ENCODE measurements around the gene TCF15.

Gene TCF15

DNA sequence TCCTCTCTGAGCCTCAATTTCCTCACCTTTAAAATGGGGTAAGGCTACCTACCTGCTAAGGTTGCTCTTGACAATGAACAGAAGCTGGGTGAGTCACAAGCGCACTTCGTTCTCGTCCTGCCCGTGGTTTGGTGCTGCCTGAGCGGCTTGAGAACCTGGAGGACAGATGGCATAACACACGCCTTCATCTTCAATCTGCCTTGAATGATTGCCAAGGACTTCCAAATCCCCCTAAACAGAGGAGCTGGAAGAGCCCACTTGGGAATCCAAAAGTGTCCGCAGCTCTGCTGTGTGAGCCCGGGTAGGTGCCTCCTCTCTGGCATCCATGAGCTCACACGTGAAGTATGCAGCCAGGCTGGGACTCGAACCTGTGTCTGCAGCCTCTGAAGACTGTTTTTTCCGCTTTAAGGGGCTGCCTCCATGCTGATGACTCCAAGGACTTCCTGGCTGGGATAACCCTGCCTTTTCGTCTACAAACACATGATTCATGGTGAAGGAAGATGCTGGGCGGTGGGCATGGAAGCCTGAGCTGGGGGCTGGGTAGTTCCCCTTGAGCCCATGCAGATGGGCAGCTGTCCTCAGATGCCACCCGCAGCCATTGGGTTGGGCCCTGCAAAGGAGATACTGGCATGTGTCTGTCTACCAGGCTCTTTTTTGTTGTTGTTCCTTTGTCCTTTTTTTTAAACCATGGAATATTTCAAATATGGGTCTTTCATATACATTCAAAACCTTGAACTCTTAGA lies 41.3 kb downstream of the TCF15 start:
- no peak for TF ChIP-seq TAF1 (IDR thresholded peaks at IDR 0.05; ENCODE audit: borderline replicate concordance, insufficient read depth, low read length)
- no peak for TF ChIP-seq FOXP2 (optimal IDR thresholded peaks at IDR 0.05; ENCODE audit: borderline replicate concordance, extremely low read depth, extremely low read length, insufficient read depth)
- TF ChIP-seq POLR2AphosphoS5 (IDR thresholded peaks at IDR 0.05; ENCODE audit: low read depth, low read length) = no peak
- TF ChIP-seq, protein P1, sequence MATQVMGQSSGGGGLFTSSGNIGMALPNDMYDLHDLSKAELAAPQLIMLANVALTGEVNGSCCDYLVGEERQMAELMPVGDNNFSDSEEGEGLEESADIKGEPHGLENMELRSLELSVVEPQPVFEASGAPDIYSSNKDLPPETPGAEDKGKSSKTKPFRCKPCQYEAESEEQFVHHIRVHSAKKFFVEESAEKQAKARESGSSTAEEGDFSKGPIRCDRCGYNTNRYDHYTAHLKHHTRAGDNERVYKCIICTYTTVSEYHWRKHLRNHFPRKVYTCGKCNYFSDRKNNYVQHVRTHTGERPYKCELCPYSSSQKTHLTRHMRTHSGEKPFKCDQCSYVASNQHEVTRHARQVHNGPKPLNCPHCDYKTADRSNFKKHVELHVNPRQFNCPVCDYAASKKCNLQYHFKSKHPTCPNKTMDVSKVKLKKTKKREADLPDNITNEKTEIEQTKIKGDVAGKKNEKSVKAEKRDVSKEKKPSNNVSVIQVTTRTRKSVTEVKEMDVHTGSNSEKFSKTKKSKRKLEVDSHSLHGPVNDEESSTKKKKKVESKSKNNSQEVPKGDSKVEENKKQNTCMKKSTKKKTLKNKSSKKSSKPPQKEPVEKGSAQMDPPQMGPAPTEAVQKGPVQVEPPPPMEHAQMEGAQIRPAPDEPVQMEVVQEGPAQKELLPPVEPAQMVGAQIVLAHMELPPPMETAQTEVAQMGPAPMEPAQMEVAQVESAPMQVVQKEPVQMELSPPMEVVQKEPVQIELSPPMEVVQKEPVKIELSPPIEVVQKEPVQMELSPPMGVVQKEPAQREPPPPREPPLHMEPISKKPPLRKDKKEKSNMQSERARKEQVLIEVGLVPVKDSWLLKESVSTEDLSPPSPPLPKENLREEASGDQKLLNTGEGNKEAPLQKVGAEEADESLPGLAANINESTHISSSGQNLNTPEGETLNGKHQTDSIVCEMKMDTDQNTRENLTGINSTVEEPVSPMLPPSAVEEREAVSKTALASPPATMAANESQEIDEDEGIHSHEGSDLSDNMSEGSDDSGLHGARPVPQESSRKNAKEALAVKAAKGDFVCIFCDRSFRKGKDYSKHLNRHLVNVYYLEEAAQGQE (IDR thresholded peaks at IDR 0.05; ENCODE audit: insufficient read depth in 1 of 2, low read depth in 2 of 2, low read length in 2 of 2) = no peak

DNA sequence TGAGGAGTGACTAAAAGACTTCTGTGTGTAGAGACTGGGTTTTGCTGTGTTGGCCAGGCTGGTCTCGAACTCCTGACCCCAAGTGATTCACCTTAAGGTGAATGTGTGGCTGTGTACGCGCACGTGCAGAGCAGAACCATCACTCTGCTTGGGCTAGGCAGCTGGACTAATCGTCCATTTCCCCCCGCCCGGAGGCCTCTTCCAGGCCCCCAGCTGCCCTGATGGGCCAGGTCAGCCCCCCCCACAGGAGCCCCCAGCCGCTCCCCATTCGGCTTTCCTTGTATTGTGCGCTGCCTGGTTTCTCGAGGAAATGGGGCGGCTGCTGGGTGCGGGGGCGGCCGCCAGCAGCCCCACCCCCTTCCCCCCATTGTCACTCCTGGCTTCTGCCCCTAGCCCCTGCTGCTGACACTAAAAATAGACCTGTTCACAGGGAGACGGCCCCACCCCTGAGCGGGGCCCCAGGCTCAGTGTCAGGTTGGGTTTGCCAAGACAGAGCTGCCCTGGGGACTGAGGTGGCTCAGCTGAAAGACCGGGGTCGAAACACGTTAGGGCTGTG lies 41.9 kb downstream of the TCF15 start:
- TF ChIP-seq POLR2AphosphoS5 (IDR thresholded peaks at IDR 0.05; ENCODE audit: low read depth, low read length) (no peak), FOXP2 (optimal IDR thresholded peaks at IDR 0.05; ENCODE audit: borderline replicate concordance, extremely low read depth, extremely low read length, insufficient read depth) (no peak), TAF1 (IDR thresholded peaks at IDR 0.05; ENCODE audit: borderline replicate concordance, insufficient read depth, low read length) (no peak), SIN3A (IDR thresholded peaks at IDR 0.05; ENCODE audit: borderline replicate concordance, insufficient read depth, low read length) (no peak)
- TF ChIP-seq, protein P1 (IDR thresholded peaks at IDR 0.05; ENCODE audit: insufficient read depth in 1 of 2, low read depth in 2 of 2, low read length in 2 of 2) = no peak

DNA sequence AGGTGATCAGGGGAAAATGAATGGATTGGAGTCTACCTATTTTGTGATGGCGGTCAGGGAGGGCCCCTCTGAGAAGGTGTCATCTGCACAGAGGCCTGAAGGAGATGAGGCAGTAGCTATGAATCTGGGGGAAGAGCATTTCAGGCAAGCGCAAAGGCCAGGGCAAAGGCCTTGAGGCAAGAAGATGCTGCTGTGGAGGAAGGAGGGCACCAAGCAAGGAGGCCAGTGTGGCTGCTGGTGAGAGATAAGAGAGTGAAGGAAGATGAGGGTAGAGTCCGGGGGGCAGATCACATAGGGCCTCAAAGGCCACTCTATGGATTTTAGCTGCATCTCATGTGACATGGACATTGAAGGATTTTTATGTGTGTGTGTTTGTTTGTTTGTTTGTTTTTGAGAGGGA lies 45.9 kb downstream of the TCF15 start:
- no peak for TF ChIP-seq SIN3A (IDR thresholded peaks at IDR 0.05; ENCODE audit: borderline replicate concordance, insufficient read depth, low read length)
- TF ChIP-seq FOXP2 (optimal IDR thresholded peaks at IDR 0.05; ENCODE audit: borderline replicate concordance, extremely low read depth, extremely low read length, insufficient read depth) = no peak
- TF ChIP-seq, protein P1 (IDR thresholded peaks at IDR 0.05; ENCODE audit: insufficient read depth in 1 of 2, low read depth in 2 of 2, low read length in 2 of 2) = no peak
- TF ChIP-seq POLR2AphosphoS5 (IDR thresholded peaks at IDR 0.05; ENCODE audit: low read depth, low read length) = no peak
- no peak for TF ChIP-seq TAF1 (IDR thresholded peaks at IDR 0.05; ENCODE audit: borderline replicate concordance, insufficient read depth, low read length)

DNA sequence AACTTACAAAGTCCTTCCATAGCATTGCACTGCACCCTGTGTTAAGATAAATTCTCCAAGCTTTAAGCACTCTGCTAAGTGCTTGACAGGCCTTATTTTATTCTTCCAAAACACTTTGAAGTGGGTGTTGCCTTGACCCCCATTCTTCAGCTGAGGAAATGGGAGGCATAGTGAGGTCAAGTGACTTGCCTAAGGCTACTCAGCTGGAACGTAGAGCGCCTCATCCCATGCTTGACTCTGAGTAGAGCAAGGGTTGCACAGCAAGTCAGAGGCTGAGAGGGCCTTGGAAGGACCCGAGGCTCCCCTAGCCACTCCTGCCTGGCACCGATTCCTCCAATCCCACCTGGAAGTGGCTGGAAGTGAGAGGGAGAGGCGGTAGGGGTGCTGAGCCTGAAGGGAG lies 46.9 kb downstream of the TCF15 start:
- TF ChIP-seq POLR2AphosphoS5 (IDR thresholded peaks at IDR 0.05; ENCODE audit: low read depth, low read length) = no peak
- TF ChIP-seq TAF1 (IDR thresholded peaks at IDR 0.05; ENCODE audit: borderline replicate concordance, insufficient read depth, low read length) = no peak

DNA sequence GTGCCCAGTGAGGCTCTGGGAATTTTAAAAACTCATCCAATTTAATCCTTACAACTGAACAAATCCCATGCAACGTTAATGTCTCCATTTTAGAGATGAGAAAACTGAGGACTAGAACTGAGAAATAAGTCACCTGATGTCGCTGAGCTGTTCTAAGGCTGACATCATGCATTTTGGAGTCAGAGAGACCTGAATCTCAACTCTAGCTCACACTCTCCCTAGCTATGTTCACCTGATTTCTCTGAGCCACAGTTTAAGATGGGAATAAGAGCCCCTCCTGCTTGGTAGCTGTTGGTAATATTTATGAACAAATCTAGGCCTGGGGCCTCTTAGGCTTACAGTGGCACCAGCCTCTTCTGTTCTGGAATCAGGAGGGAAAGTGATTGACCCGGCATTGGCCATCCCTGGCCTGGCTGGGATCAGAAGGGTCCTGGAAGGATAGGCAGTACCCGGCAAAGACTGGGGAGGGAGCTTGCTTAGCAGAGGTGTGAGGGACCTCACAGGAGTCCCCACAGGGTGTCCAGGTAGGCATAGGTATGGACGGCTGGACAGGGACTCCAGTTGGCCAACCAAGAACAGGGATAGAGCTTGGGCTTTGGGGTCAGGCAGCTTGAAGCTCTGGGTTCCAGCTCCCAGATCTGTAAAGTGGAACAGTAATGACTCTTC lies 47.7 kb downstream of the TCF15 start:
- TF ChIP-seq TAF1 (IDR thresholded peaks at IDR 0.05; ENCODE audit: borderline replicate concordance, insufficient read depth, low read length) (no peak), FOXP2 (optimal IDR thresholded peaks at IDR 0.05; ENCODE audit: borderline replicate concordance, extremely low read depth, extremely low read length, insufficient read depth) (no peak), POLR2AphosphoS5 (IDR thresholded peaks at IDR 0.05; ENCODE audit: low read depth, low read length) (no peak), SIN3A (IDR thresholded peaks at IDR 0.05; ENCODE audit: borderline replicate concordance, insufficient read depth, low read length) (no peak)
- TF ChIP-seq, protein P1 (IDR thresholded peaks at IDR 0.05; ENCODE audit: insufficient read depth in 1 of 2, low read depth in 2 of 2, low read length in 2 of 2) = no peak

Data from PFSK-1 (cell line).